Measurements from ENCODE around the gene EGFL8. TPM values are rescaled to one million over a fixed set of nuclear protein-coding genes. Genes with fewer than 3 reads are reported as not detected.

EGFL8 gene
- total RNA-seq, 4 donors from 2014 or later = 8.9 to 28.1 (median 16.2) TPM

DNA sequence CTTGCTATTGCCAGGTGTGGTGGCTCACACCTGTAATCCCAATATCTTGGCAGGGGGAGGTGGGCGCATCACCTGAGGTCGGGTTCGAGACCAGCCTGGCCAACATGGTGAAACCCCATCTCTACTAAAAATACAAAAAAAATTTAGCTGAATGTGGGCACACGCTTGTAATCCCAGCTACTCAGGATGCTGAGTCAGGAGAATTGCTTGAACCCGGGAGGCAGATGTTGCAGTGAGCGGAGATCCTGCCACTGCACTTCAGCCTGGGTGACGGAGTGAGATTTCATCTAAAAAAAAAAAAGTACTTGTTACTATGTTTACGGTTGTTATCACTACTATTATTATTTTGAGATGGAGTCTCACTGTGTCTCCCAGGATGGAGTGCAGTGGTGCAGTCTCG lies 7.5 kb upstream of the EGFL8 start:
- no peak for DNase-seq
- Histone ChIP-seq H3K36me3 (peaks cover 0 to 44% (median 0%) of the 10 kb centered on the region in 3 donors), H3K27me3 (no peaks in the 10 kb centered on the region), H3K9me3 (no peaks in the 10 kb centered on the region), H3K4me1 (peaks cover 0 to 27% (median 5%) of the 10 kb centered on the region in 4 donors), H3K4me3 (no peak overlapping the region), H3K27ac (no peak overlapping the region)
- TF ChIP-seq POLR2A (IDR thresholded peaks at IDR 0.05) = no peak
- TF ChIP-seq, protein P1, sequence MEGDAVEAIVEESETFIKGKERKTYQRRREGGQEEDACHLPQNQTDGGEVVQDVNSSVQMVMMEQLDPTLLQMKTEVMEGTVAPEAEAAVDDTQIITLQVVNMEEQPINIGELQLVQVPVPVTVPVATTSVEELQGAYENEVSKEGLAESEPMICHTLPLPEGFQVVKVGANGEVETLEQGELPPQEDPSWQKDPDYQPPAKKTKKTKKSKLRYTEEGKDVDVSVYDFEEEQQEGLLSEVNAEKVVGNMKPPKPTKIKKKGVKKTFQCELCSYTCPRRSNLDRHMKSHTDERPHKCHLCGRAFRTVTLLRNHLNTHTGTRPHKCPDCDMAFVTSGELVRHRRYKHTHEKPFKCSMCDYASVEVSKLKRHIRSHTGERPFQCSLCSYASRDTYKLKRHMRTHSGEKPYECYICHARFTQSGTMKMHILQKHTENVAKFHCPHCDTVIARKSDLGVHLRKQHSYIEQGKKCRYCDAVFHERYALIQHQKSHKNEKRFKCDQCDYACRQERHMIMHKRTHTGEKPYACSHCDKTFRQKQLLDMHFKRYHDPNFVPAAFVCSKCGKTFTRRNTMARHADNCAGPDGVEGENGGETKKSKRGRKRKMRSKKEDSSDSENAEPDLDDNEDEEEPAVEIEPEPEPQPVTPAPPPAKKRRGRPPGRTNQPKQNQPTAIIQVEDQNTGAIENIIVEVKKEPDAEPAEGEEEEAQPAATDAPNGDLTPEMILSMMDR (IDR thresholded peaks at IDR 0.05) = no peak

DNA sequence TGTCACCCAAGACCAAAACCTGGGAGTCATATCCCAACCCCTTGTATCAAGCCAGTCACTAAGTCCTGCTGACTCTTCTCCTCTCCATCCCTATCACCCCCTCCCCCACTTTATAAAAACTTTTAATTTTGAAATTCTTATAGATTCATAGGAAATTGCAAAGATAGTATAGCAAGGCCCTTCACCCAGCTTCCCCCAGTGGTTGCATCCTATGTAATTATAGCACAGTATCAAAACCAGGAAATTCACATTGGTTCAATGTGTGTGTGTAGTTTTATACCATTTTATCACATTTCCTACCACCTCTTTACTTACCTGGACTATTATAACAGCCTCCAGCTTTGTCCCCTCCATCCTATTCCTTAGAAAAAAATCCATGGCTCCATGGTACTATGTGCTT lies 6.3 kb upstream of the EGFL8 start:
- H3K36me3 ChIP-seq = peaks cover 0 to 51% (median 0%) of the 10 kb centered on the region in 3 donors
- H3K9me3 ChIP-seq = no peaks in the 10 kb centered on the region
- H3K4me1 ChIP-seq = peaks cover 0 to 15% (median 5%) of the 10 kb centered on the region in 4 donors
- no peak for DNase-seq
- no peaks in the 10 kb centered on the region for H3K27me3 ChIP-seq
- TF ChIP-seq, protein P1 (IDR thresholded peaks at IDR 0.05) = no peak
- TF ChIP-seq POLR2A (IDR thresholded peaks at IDR 0.05) = no peak
- no peak overlapping the region for H3K27ac ChIP-seq
- H3K4me3 ChIP-seq = no peak overlapping the region

DNA sequence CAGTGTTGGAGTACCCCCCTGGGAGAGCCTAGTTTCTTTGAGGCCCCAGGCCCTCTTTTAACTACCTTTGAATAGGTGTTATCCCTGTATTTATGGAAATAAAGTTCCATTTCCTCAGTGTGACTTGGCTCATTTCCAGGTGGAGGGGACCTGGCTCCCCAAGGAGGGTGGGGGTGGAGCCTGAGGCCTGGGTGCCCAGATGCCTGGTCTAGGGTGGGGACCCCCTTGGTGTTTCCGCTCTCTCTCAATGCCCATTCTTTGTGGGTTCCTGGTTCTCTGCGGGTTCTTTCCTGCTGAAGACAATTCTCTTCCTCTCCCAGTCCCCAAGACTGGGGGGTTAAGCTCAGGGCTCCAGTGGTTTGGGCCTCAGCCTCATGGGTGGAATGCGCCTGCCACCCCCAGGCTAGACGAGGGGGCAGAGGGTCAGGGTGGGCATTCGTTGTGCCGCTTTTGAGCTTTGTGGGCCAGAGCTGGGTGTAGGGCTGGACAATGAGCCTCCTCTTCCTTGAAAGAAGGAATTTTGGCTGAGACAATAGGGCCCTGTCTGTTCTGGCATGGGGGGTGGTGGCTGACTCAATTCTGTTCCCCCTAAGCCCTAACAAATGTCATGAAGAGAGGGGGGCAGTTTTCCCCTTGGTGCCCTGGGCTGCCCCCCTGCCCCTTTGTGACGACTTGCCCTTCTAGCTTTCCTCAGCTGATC lies 686 bp upstream of the EGFL8 start:
- H3K4me1 ChIP-seq = no peaks in the 10 kb centered on the region
- H3K36me3 ChIP-seq = peaks cover 0 to 42% (median 0%) of the 10 kb centered on the region in 3 donors
- H3K4me3 ChIP-seq = no peak overlapping the region
- no peaks in the 10 kb centered on the region for H3K27me3 ChIP-seq
- TF ChIP-seq, protein P1 (IDR thresholded peaks at IDR 0.05) = no peak
- no peak for TF ChIP-seq POLR2A (IDR thresholded peaks at IDR 0.05)
- no peaks in the 10 kb centered on the region for H3K9me3 ChIP-seq
- DNase-seq = no peak
- H3K27ac ChIP-seq = peak overlapping the region in 1 of 4 donors; percentile 13

DNA sequence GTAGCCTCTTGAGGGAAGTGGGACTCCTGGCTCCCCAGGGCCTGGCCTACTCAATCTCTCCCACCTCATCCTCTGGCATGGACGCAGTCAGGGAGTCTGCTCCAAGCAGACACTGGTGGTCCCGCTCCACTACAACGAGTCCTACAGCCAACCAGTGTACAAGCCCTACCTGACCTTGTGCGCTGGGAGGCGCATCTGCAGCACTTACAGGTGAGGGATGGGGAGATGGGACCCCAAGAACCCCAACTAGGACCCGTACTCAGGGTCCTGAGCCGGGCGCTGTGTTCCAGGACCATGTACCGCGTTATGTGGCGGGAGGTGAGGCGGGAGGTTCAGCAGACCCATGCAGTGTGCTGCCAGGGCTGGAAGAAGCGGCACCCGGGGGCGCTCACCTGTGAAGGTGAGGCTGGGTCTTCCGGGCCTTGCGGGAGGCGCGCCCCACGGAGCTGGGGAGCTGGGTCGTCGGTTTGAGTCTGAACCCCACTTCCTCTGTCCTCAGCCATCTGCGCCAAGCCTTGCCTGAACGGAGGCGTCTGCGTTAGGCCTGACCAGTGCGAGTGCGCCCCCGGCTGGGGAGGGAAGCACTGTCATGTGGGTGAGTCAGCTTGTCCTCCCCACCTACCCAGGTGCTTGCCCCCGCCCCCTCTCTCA lies 2.1 kb downstream of the EGFL8 start:
- Histone ChIP-seq H3K4me3 (no peak overlapping the region), H3K27ac (no peak overlapping the region), H3K4me1 (no peaks in the 10 kb centered on the region), H3K36me3 (peaks cover 0 to 51% (median 0%) of the 10 kb centered on the region in 3 donors), H3K9me3 (no peaks in the 10 kb centered on the region), H3K27me3 (no peaks in the 10 kb centered on the region)
- TF ChIP-seq, protein P1 (IDR thresholded peaks at IDR 0.05) = no peak
- no peak for TF ChIP-seq POLR2A (IDR thresholded peaks at IDR 0.05)
- DNase-seq = peak in 1 of 3 donors; percentile 50

DNA sequence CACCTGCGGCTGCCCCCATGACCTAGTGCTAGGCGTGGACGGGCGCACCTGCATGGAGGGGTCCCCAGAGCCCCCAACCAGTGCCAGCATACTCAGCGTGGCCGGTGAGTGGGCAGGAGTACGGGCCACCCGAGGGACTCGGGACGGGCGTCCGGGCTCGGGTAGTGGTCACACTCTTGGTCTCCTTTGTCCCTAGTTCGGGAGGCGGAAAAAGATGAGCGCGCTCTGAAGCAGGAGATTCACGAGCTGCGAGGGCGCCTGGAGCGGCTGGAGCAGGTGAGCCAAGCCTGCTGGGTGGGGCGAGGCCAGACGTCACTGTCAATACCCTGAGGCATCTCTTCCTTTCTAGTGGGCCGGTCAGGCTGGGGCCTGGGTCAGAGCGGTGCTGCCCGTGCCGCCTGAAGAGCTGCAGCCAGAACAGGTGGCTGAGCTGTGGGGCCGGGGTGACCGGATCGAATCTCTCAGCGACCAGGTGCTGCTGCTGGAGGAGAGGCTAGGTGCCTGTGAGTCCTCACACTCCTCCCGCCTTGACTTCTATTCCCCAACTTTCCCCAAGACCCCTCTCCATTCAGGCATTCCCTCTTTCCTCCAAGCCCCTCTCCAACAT lies 2.9 kb downstream of the EGFL8 start:
- peaks cover 0 to 49% (median 0%) of the 10 kb centered on the region in 3 donors for H3K36me3 ChIP-seq
- no peaks in the 10 kb centered on the region for H3K4me1 ChIP-seq
- peak in 1 of 3 donors; percentile 41 for DNase-seq
- no peaks in the 10 kb centered on the region for H3K9me3 ChIP-seq
- no peak overlapping the region for H3K4me3 ChIP-seq
- no peak overlapping the region for H3K27ac ChIP-seq
- H3K27me3 ChIP-seq = no peaks in the 10 kb centered on the region
- TF ChIP-seq POLR2A (IDR thresholded peaks at IDR 0.05) = no peak
- TF ChIP-seq, protein P1 (IDR thresholded peaks at IDR 0.05) = no peak

All from Peyer's patch (tissue), 4 donors.